Right atrium auricular region (tissue), 2 donors: Measurements from ENCODE around the gene MYZAP. TPM values are rescaled to one million over a fixed set of nuclear protein-coding genes. Genes with fewer than 3 reads are reported as not detected.
A peak's percentile ranks its signal among the peaks of the same experiment; 100 is the strongest.

Experiments used
- DNase-seq: peaks from one replicate; pipeline ENCODE4 v3.0.0-alpha.2; 2019; ENCODE audit warnings: low spot score
- H3K27ac ChIP-seq, 2 donors: fragments of 200-600 bp; sonication (generic); 1 replicate in 1 of 2; 2 replicates in 1 of 2; pipeline ENCODE4 v1.5.1; 2016 to 2019
- H3K27me3 ChIP-seq, 2 donors: fragments of 200-600 bp; sonication (generic); one replicate each; pipeline versions ENCODE4 v1.5.1 to v1.6.0; 2017 to 2019
- H3K36me3 ChIP-seq: fragments of 200-600 bp; sonication (generic); one replicate; pipeline ENCODE4 v1.5.1; 2016
- H3K4me1 ChIP-seq, 2 donors: fragments of 200-600 bp; sonication (generic); one replicate each; pipeline versions ENCODE4 v1.5.1 to v1.6.0; 2017 to 2019
- H3K4me3 ChIP-seq, 2 donors: fragments of 200-600 bp; sonication (generic); 1 replicate in 1 of 2; 2 replicates in 1 of 2; pipeline ENCODE4 v1.5.1; 2017 to 2019; ENCODE audit warnings: mild to moderate bottlenecking in 1 of 2, moderate library complexity in 1 of 2
- H3K9me3 ChIP-seq, 2 donors: fragments of 200-600 bp; sonication (generic); one replicate each; pipeline ENCODE4 v1.5.1; 2019
- total RNA-seq, 2 donors: library from RNA; depleted of rRNA; stranded (reverse); fragments of >200 nt; gene quantifications; one replicate each; pipeline ENCODE4 v1.1.0, GENCODE V29; 2016
- TF ChIP-seq, protein P1 (sequence below), 2 donors: fragments of 200-600 bp; sonication (generic); IDR thresholded peaks; one replicate each; pipeline ENCODE4 v1.5.1; 2019; ENCODE audit warnings: antibody characterized with exemption in 2 of 2

The MYZAP gene
- total RNA-seq, 2 donors from 2014 or later: 305 to 491 TPM

DNA sequence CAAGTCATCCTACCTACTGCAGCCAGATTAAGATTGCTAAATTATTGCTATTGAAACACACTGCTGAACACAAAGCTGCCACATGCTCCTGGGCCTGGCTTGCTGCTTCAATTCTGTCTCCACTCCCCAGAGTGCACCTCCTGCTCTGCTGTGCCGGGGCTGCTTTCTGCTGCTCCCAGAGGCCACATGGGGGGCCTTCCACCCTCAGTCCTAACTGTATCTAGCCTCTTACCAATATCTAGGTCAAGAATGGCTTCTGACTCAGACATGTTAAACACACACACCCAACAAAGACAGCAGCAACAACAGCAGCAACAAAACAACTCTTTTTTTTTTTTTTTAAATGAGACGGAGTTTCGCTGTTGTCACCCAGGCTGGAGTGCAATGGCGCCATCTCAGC lies 33.0 kb downstream of the MYZAP start:
- H3K4me3 ChIP-seq: no peak overlapping the region
- H3K27me3 ChIP-seq: no peaks in the 10 kb centered on the region
- DNase-seq: no peak
- H3K9me3 ChIP-seq: no peaks in the 10 kb centered on the region
- TF ChIP-seq, protein P1, sequence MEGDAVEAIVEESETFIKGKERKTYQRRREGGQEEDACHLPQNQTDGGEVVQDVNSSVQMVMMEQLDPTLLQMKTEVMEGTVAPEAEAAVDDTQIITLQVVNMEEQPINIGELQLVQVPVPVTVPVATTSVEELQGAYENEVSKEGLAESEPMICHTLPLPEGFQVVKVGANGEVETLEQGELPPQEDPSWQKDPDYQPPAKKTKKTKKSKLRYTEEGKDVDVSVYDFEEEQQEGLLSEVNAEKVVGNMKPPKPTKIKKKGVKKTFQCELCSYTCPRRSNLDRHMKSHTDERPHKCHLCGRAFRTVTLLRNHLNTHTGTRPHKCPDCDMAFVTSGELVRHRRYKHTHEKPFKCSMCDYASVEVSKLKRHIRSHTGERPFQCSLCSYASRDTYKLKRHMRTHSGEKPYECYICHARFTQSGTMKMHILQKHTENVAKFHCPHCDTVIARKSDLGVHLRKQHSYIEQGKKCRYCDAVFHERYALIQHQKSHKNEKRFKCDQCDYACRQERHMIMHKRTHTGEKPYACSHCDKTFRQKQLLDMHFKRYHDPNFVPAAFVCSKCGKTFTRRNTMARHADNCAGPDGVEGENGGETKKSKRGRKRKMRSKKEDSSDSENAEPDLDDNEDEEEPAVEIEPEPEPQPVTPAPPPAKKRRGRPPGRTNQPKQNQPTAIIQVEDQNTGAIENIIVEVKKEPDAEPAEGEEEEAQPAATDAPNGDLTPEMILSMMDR (IDR thresholded peaks at IDR 0.05): no peak
- peaks cover 0 to 42% of the 10 kb centered on the region in 2 donors for H3K4me1 ChIP-seq
- peak overlapping the region; percentile 2 to 13 for H3K27ac ChIP-seq
- peaks cover 88% of the 10 kb centered on the region for H3K36me3 ChIP-seq

DNA sequence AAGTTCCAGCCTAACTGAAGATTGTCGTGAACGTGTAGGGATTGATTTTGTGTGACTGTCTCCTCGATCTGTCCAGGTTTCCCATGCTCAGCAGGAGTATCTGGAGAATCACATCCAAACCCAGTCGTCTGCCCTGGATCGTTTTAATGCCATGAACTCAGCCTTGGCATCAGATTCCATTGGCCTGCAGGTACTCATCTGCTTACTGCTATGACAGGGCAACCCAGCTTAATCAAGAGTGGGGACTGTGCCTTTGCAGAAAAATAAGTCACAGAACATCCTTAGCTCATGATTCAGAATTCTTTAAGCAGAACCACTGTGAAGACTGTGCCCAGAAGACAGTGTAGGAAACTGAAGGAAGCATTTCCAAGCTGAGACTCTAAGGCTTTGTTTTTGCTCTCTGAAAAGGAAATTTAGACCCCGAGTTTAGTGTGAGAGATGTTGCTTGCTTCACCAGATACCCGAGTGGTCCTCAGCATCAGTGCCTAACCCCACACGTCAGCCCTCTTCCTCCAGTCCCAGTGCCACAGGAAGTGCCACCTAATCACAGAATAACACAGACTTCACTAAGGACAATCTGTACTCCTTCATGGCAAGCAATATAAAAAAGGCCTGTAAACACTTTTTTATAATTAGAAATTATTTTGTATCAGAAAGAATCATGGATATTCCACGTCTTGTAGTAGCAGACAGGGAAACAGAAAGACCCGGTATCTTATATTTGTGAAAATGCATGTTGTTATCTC lies 34.2 kb downstream of the MYZAP start:
- H3K9me3 ChIP-seq: no peaks in the 10 kb centered on the region
- H3K27me3 ChIP-seq: no peaks in the 10 kb centered on the region
- H3K4me1 ChIP-seq: peaks cover 0 to 43% of the 10 kb centered on the region in 2 donors
- no peak for DNase-seq
- H3K27ac ChIP-seq: peak overlapping the region; percentile 59
- no peak overlapping the region for H3K4me3 ChIP-seq
- H3K36me3 ChIP-seq: peaks cover 91% of the 10 kb centered on the region
- TF ChIP-seq, protein P1 (IDR thresholded peaks at IDR 0.05): no peak

DNA sequence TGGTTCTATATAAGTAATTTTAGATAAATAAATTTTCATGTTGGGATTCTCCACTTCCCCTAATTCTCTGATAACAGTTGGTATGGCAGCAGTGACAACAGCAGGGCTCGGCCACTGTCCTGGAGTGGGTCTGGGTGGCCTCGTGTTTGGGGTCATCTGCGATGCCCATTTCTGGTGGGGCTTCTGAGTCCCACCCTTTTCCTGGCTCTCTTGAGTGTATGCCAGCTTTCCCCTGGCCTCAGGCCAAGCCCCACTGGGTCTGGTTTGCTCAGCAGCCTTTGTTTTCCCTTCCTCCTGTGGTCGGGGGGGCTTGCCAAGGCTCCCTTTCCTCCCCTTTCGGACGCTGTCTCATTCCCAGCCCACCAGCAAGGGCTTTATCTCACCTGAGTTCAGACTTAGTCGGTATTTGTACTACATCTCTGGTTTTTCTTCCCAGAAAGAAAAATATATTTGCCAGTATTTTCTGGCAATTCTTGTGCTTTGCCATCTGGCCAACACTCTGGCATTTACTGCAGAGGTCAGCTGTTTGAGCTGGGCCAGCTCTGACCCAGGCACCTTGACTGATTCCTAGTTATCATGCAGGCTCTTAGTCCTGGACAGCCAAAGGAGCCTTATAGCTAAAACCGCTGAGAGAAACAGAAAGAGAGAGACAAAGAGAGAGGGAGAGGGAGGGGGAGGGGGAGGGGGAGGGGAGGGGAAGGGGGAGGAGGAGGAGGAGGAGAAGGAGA lies 35.2 kb downstream of the MYZAP start:
- Histone ChIP-seq H3K27me3 (no peaks in the 10 kb centered on the region), H3K27ac (peak overlapping the region; percentile 59), H3K36me3 (peaks cover 94% of the 10 kb centered on the region), H3K4me3 (no peak overlapping the region), H3K4me1 (peaks cover 0 to 53% of the 10 kb centered on the region in 2 donors), H3K9me3 (no peaks in the 10 kb centered on the region)
- TF ChIP-seq, protein P1 (IDR thresholded peaks at IDR 0.05): no peak
- DNase-seq: no peak

DNA sequence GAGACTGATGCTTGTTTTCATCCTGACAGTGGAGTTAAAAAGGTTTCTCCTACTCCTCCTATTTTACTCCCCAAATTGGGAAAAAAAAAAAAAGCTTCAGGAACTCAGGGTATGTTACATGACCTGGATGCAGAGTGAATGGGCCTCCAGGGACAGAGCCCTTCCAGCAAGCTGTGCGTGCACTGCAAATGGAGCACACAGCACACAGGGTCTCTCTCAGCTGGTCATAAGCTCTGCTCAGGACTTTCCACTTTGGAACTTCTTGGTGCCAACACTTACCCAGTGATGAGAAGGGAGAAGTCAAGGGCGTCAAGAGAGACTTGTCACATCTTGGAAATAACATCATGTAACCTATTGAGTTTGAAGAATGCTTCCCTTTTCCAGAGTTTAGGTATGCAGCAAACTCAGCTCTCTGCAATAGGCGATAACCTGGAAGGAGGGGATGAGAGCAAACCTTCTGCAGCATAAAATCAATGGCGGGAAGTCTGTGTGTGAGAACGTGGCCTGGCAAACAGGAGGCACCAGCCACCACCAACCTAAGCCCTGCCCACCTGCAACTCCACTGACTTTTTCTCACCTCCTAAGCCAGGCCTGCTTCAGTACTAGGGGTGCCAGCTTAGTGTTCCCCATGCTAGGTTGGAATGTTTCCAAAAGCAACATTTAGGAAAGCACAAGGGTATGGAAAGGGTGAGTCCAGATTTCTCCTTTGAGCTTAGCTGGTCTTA lies 39.8 kb downstream of the MYZAP start:
- H3K36me3 ChIP-seq: peaks cover 76% of the 10 kb centered on the region
- H3K9me3 ChIP-seq: no peaks in the 10 kb centered on the region
- peaks cover 0 to 77% of the 10 kb centered on the region in 2 donors for H3K4me1 ChIP-seq
- H3K27ac ChIP-seq: peak overlapping the region; percentile 80 to 83
- no peaks in the 10 kb centered on the region for H3K27me3 ChIP-seq
- no peak overlapping the region for H3K4me3 ChIP-seq
- DNase-seq: no peak
- TF ChIP-seq, protein P1 (IDR thresholded peaks at IDR 0.05): no peak

DNA sequence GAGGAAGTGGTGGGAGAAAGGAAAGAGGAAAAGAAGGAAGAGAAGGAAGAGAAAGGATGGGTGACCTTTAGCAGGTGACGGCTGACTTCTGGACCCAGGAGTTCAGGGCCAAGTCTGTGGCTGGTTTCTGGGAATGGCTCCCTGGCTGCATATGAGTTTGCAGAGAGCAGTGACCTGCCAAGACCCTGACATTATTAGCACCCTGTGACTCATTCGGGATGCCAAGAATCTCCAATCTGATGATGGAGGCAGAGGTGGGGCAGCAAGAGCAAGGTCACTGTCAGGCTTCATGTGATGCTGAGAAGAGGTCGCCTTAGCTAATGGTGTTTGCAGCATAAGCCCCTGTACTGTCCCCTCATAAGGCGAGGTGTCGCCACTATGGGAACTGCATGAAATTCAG lies 42.6 kb downstream of the MYZAP start:
- no peak overlapping the region for H3K4me3 ChIP-seq
- no peaks in the 10 kb centered on the region for H3K9me3 ChIP-seq
- DNase-seq: no peak
- TF ChIP-seq, protein P1 (IDR thresholded peaks at IDR 0.05): no peak
- peaks cover 0 to 68% of the 10 kb centered on the region in 2 donors for H3K4me1 ChIP-seq
- H3K27me3 ChIP-seq: no peaks in the 10 kb centered on the region
- peak overlapping the region; percentile 80 to 83 for H3K27ac ChIP-seq
- peaks cover 79% of the 10 kb centered on the region for H3K36me3 ChIP-seq
